SH-SY5Y (cell line): Measurements from ENCODE around the gene MIP.

ENCODE experiments used
- GATA2 ChIP-seq: IDR thresholded peaks from 2 replicates; pipeline ENCODE4 v1.6.1; 2011; ENCODE audit warnings: mild to moderate bottlenecking, low read depth, low read length
- GATA3 ChIP-seq: IDR thresholded peaks from 2 replicates; pipeline ENCODE4 v1.6.1; 2011; ENCODE audit warnings: low read depth, mild to moderate bottlenecking, low read length, moderate library complexity

- TF ChIP-seq GATA3, result no peak
- no peak for TF ChIP-seq GATA2
Observed at GRCh38 chr12:56414401-56414800, 40.1 kb downstream of the MIP start.
